ENCODE data around the gene TP53I3. TPM values are rescaled to one million over a fixed set of nuclear protein-coding genes. Genes with fewer than 3 reads are reported as not detected.

TP53I3 gene
- total RNA-seq, 1 experiment from 2014 or later: 13.9 TPM

- CTCF ChIA-PET: interaction anchor here (1.5 kb wide), 1 partner anchor 40 kb away, joined by 5 read pairs; the partner anchor contains the start of gene TP53I3
- no peak for TF ChIP-seq CTCF (IDR thresholded peaks at IDR 0.05; ENCODE audit: unreplicated experiment)
- peaks cover 20% of the 10 kb centered on the region for H3K36me3 Mint-ChIP-seq (ENCODE audit: insufficient read depth, unreplicated experiment)
- peaks cover 13% of the 10 kb centered on the region for H3K4me1 Mint-ChIP-seq (ENCODE audit: low read depth, unreplicated experiment)
- peak overlapping the region; percentile 88 for H3K4me3 Mint-ChIP-seq (ENCODE audit: low read depth, unreplicated experiment)
- DNase-seq: no peak
- no peaks in the 10 kb centered on the region for H3K27me3 Mint-ChIP-seq (ENCODE audit: unreplicated experiment)
- BruUV-seq (replicated peaks): TSS peak; percentile 31
- H3K9me3 Mint-ChIP-seq (ENCODE audit: low read depth, unreplicated experiment): no peaks in the 10 kb centered on the region
- peak overlapping the region; percentile 79 for H3K27ac Mint-ChIP-seq (ENCODE audit: unreplicated experiment)
- intact Hi-C loops (cut with micrococcal nuclease; ENCODE audit: unreplicated experiment): no loop called here
Observed at GRCh38 chr2:24123922-24124580, 39.4 kb upstream of the TP53I3 start.

- H3K27me3 Mint-ChIP-seq (ENCODE audit: unreplicated experiment): no peaks in the 10 kb centered on the region
- peaks cover 20% of the 10 kb centered on the region for H3K36me3 Mint-ChIP-seq (ENCODE audit: insufficient read depth, unreplicated experiment)
- intact Hi-C loops (cut with micrococcal nuclease; ENCODE audit: unreplicated experiment): no loop called here
- no peak for TF ChIP-seq CTCF (IDR thresholded peaks at IDR 0.05; ENCODE audit: unreplicated experiment)
- DNase-seq: peak; percentile 86
- peak within 1 kb of the TSS; percentile 88 for H3K4me3 Mint-ChIP-seq (ENCODE audit: low read depth, unreplicated experiment)
- no TSS peak for BruUV-seq (replicated peaks)
- CTCF ChIA-PET: interaction anchor here (1.5 kb wide), 1 partner anchor 39 kb away, joined by 5 read pairs; the partner anchor contains the start of gene TP53I3
- no peaks in the 10 kb centered on the region for H3K9me3 Mint-ChIP-seq (ENCODE audit: low read depth, unreplicated experiment)
- H3K27ac Mint-ChIP-seq (ENCODE audit: unreplicated experiment): peak within 1 kb of the TSS; percentile 79
- H3K4me1 Mint-ChIP-seq (ENCODE audit: low read depth, unreplicated experiment): peaks cover 13% of the 10 kb centered on the region
Observed at GRCh38 chr2:24123195-24123921, 38.7 kb upstream of the TP53I3 start, which contains the start of the genes FAM228B and PFN4. Gene FAM228B (plus strand): TSS chr2:24123469. CDS start chr2:24124362, 893 bp downstream. Gene PFN4 (minus strand): TSS chr2:24123334. CDS start chr2:24122535, 799 bp downstream.

GRCh38 chr2:24122366-24123194 lies 37.9 kb upstream of the TP53I3 start:
- CTCF ChIA-PET: interaction anchor here (0.8 to 1.5 kb wide), 2 partner anchors 38 to 39 kb away, joined by 4 to 5 read pairs; partner anchors contain the start of gene TP53I3
- H3K4me3 Mint-ChIP-seq (ENCODE audit: low read depth, unreplicated experiment): peak overlapping the region; percentile 88

More at GRCh38 chr2:24122366-24123194, 37.9 kb upstream of the TP53I3 start:
- Mint-ChIP-seq H3K36me3 (ENCODE audit: insufficient read depth, unreplicated experiment) (peaks cover 20% of the 10 kb centered on the region), H3K4me1 (ENCODE audit: low read depth, unreplicated experiment) (peaks cover 13% of the 10 kb centered on the region), H3K27me3 (ENCODE audit: unreplicated experiment) (no peaks in the 10 kb centered on the region), H3K27ac (ENCODE audit: unreplicated experiment) (peak overlapping the region; percentile 73), H3K9me3 (ENCODE audit: low read depth, unreplicated experiment) (no peaks in the 10 kb centered on the region)
- TF ChIP-seq CTCF (IDR thresholded peaks at IDR 0.05; ENCODE audit: unreplicated experiment): no peak
- BruUV-seq (replicated peaks): TSS peak; percentile 72
- intact Hi-C loops (cut with micrococcal nuclease; ENCODE audit: unreplicated experiment): no loop called here
- no peak for DNase-seq
